Measurements from ENCODE around the gene FLII. TPM values are rescaled to one million over a fixed set of nuclear protein-coding genes. Genes with fewer than 3 reads are reported as not detected.

Gene FLII
- total RNA-seq, 1 donor from 2014 or later: 716 TPM

DNA sequence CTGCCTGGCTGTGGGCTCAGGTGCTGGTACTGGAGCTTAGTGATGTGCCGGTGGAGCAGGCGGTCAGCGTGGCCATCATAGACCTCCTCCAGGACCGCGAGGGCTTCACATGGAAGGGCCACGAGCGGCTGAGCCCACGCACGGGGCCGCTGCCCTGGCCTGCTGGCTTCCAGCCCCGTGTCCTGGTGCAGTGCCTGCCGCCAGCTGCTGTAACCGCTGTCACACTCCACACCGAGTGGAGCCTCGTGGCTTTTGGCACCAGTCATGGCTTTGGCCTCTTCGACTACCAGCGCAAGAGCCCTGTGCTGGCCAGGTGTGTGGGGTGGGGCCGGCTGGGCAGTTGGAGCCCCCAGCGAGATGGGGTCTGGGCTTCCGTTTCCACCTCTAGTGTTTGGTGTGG lies 21.1 kb downstream of the FLII start:
- TF ChIP-seq, protein P1, sequence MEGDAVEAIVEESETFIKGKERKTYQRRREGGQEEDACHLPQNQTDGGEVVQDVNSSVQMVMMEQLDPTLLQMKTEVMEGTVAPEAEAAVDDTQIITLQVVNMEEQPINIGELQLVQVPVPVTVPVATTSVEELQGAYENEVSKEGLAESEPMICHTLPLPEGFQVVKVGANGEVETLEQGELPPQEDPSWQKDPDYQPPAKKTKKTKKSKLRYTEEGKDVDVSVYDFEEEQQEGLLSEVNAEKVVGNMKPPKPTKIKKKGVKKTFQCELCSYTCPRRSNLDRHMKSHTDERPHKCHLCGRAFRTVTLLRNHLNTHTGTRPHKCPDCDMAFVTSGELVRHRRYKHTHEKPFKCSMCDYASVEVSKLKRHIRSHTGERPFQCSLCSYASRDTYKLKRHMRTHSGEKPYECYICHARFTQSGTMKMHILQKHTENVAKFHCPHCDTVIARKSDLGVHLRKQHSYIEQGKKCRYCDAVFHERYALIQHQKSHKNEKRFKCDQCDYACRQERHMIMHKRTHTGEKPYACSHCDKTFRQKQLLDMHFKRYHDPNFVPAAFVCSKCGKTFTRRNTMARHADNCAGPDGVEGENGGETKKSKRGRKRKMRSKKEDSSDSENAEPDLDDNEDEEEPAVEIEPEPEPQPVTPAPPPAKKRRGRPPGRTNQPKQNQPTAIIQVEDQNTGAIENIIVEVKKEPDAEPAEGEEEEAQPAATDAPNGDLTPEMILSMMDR (IDR thresholded peaks at IDR 0.05): no peak
- intact Hi-C loops (cut with DNase I): no loop called here

DNA sequence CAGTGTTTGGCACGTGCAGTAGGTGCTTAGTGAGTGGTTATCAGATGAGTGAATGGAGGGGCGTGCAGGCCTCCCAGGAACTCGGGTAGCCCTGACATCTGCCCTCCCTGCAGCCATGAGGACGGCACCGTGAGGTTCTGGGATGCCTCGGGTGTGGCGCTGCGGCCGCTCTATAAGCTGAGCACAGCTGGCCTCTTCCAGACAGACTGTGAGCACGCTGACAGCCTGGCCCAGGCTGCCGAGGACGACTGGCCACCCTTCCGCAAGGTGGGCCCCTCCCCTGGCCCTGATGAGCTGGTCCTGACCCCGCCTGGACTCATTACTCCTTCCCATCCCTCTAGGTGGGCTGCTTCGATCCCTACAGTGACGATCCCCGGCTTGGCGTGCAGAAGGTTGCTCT lies 22.0 kb downstream of the FLII start:
- intact Hi-C loops (cut with DNase I): no loop called here
- no peak overlapping the region for H3K4me3 ChIP-seq
- H3K27ac ChIP-seq: peak overlapping the region in 1 of 2 donors; percentile 85
- H3K36me3 ChIP-seq: peaks cover 13 to 59% of the 10 kb centered on the region in 2 donors
- no peak for DNase-seq (ENCODE audit: low spot score in 2 of 2)
- H3K4me1 ChIP-seq: no peaks in the 10 kb centered on the region
- no peaks in the 10 kb centered on the region for H3K9me3 ChIP-seq
- H3K27me3 ChIP-seq: no peaks in the 10 kb centered on the region
- TF ChIP-seq, protein P1 (IDR thresholded peaks at IDR 0.05): no peak

More for the DNA sequence above, 21.1 kb downstream of the FLII start:
- Histone ChIP-seq H3K4me1 (no peaks in the 10 kb centered on the region), H3K27me3 (no peaks in the 10 kb centered on the region), H3K36me3 (peaks cover 13 to 59% of the 10 kb centered on the region in 2 donors), H3K27ac (no peak overlapping the region), H3K4me3 (no peak overlapping the region), H3K9me3 (no peaks in the 10 kb centered on the region)
- no peak for DNase-seq (ENCODE audit: low spot score in 2 of 2)

DNA sequence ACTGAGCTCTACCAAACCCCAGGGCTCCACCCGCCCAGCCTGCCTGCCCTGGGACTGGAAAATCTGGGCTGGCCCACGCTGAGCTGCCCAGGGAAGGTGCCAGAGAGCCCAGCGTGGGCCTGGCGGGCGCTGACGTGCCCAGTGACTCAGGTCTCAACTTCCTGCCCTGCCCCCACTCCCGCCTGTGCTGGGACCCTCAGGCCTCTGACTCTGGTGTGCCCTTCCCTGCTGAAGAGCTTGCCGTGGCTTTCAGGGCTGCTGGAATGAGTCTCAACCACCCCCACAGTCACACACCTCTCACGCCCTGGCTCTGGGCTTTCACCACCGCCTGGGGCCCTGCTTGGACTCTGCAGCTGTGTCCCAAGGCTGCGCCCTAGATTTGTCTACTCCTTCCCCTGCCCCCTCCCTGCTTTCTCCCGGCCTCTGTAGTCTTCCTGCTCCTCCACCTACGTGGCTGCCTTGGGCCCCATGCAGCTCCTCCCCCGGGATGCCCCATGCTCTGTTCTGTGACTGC lies 22.7 kb downstream of the FLII start:
- Histone ChIP-seq H3K4me1 (no peaks in the 10 kb centered on the region), H3K9me3 (no peaks in the 10 kb centered on the region), H3K27ac (peak overlapping the region; percentile 69 to 85), H3K4me3 (no peak overlapping the region), H3K27me3 (no peaks in the 10 kb centered on the region), H3K36me3 (peaks cover 13 to 53% of the 10 kb centered on the region in 2 donors)
- intact Hi-C loops (cut with DNase I): no loop called here
- TF ChIP-seq, protein P1 (IDR thresholded peaks at IDR 0.05): no peak
- peak in 1 of 2 donors; percentile 76 for DNase-seq (ENCODE audit: low spot score in 2 of 2)

DNA sequence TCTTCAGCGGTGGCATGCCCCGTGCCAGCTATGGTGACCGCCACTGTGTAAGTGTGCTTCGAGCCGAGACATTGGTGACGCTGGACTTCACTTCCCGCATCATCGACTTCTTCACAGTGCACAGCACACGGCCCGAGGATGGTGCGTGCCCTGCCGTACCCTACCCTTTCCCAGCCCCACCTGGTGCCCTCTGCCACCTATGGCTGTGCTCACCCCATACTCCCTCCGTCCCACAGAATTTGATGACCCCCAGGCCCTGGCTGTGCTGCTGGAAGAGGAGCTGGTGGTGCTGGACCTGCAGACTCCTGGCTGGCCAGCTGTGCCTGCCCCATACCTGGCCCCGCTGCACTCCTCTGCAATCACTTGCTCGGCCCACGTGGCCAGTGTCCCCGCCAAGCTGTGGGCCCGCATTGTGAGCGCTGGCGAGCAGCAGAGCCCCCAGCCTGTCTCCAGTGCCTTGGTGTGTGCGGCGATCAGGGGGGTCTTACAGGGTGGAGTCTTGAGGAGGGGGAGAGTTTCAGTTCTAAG lies 23.6 kb downstream of the FLII start:
- intact Hi-C loops (cut with DNase I): no loop called here
- peaks cover 13 to 48% of the 10 kb centered on the region in 2 donors for H3K36me3 ChIP-seq
- H3K4me3 ChIP-seq: no peak overlapping the region
- no peak for DNase-seq (ENCODE audit: low spot score in 2 of 2)
- H3K4me1 ChIP-seq: no peaks in the 10 kb centered on the region
- TF ChIP-seq, protein P1 (IDR thresholded peaks at IDR 0.05): no peak
- peak overlapping the region; percentile 69 to 85 for H3K27ac ChIP-seq
- no peaks in the 10 kb centered on the region for H3K9me3 ChIP-seq
- no peaks in the 10 kb centered on the region for H3K27me3 ChIP-seq

DNA sequence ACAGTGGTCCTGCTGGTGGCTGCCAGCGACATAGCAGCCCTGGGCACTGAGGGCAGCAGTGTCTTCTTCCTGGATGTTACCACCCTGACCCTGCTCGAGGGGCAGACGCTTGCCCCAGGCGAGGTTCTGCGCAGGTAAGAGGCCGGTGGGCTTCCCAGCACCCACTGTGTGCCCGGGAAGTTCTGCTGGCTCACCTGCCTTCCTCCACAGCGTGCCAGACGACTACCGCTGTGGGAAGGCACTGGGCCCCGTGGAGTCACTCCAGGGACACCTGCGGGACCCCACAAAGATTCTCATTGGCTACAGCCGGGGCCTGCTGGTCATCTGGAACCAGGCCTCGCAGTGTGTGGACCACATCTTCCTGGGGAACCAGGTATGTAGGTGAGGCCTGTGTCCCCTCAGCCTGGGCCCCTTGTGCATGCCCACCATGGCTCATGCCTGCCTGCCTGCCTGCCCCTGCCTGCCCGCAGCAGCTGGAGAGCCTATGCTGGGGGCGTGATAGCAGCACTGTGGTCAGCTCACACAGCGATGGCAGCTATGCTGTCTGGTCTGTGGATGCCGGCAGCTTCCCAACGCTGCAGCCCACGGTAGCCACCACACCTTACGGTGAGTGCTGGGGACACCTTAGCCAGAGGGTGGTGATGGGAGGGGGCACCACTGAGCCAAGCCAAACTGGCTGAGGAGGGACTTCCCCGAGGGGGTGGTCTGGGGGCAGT lies 24.6 kb downstream of the FLII start:
- TF ChIP-seq, protein P1 (IDR thresholded peaks at IDR 0.05): no peak
- no peaks in the 10 kb centered on the region for H3K9me3 ChIP-seq
- no peak overlapping the region for H3K4me3 ChIP-seq
- no peak overlapping the region for H3K27ac ChIP-seq
- peaks cover 13 to 45% of the 10 kb centered on the region in 2 donors for H3K36me3 ChIP-seq
- DNase-seq (ENCODE audit: low spot score in 2 of 2): no peak
- no peaks in the 10 kb centered on the region for H3K4me1 ChIP-seq
- intact Hi-C loops (cut with DNase I): no loop called here
- H3K27me3 ChIP-seq: no peaks in the 10 kb centered on the region

Measured in ascending aorta (tissue), 2 donors.